BE2C (cell line): ENCODE results near the gene CBLB.

ENCODE experiments used
- DNase-seq: peaks from one replicate; pipeline ENCODE4 v3.0.0-alpha.2; 2020
- H3K27me3 ChIP-seq: fragments of 250-450 bp; sonication (Bioruptor Pico); 2 replicates; pipeline ENCODE4 v1.5.1; 2020; ENCODE audit warnings: mild to moderate bottlenecking
- H3K36me3 ChIP-seq: fragments of 250-450 bp; sonication (Bioruptor Pico); 2 replicates; pipeline ENCODE4 v1.5.1; 2020; ENCODE audit warnings: mild to moderate bottlenecking
- H3K4me1 ChIP-seq: fragments of 250-450 bp; sonication (Bioruptor Pico); 2 replicates; pipeline ENCODE4 v1.5.1; 2020
- H3K4me3 ChIP-seq: 2 replicates; pipeline ENCODE4 v1.5.1; 2011; ENCODE audit warnings: low read depth, low read length
- H3K9me3 ChIP-seq: fragments of 250-450 bp; sonication (Bioruptor Pico); 2 replicates; pipeline ENCODE4 v1.5.1; 2020
- TF ChIP-seq, protein P1 (sequence below): IDR thresholded peaks from 2 replicates; pipeline ENCODE4 v1.5.1; 2012; ENCODE audit warnings: mild to moderate bottlenecking, low read depth, low read length

CBLB gene

DNA sequence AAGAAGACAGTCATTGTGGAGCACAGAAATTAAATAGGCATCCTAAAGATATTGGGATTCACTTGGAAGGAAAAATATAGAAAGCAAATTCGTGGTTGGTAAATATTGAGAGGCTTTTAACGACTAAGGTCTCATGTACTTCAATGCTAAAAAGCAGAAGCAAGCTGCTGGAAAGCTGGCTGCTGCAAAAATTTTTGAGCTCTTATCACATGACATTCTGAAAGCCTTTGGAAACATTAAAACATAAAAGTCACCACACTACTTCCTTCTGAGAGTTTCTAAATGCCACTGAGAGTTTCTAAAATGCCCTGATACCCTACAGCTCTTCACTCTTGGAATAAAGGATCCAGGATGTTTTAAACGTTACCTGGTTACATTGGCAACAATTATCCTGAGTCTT lies 39.0 kb upstream of the CBLB start:
- H3K4me1 ChIP-seq, result no peaks in the 10 kb centered on the region; the same call in 1 of the 2 replicates
- H3K36me3 ChIP-seq, result no peaks in the 10 kb centered on the region
- no peaks in the 10 kb centered on the region for H3K27me3 ChIP-seq
- DNase-seq, result no peak
- TF ChIP-seq, protein P1, sequence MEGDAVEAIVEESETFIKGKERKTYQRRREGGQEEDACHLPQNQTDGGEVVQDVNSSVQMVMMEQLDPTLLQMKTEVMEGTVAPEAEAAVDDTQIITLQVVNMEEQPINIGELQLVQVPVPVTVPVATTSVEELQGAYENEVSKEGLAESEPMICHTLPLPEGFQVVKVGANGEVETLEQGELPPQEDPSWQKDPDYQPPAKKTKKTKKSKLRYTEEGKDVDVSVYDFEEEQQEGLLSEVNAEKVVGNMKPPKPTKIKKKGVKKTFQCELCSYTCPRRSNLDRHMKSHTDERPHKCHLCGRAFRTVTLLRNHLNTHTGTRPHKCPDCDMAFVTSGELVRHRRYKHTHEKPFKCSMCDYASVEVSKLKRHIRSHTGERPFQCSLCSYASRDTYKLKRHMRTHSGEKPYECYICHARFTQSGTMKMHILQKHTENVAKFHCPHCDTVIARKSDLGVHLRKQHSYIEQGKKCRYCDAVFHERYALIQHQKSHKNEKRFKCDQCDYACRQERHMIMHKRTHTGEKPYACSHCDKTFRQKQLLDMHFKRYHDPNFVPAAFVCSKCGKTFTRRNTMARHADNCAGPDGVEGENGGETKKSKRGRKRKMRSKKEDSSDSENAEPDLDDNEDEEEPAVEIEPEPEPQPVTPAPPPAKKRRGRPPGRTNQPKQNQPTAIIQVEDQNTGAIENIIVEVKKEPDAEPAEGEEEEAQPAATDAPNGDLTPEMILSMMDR, result no peak
- H3K9me3 ChIP-seq, result no peaks in the 10 kb centered on the region
- no peak overlapping the region for H3K4me3 ChIP-seq

DNA sequence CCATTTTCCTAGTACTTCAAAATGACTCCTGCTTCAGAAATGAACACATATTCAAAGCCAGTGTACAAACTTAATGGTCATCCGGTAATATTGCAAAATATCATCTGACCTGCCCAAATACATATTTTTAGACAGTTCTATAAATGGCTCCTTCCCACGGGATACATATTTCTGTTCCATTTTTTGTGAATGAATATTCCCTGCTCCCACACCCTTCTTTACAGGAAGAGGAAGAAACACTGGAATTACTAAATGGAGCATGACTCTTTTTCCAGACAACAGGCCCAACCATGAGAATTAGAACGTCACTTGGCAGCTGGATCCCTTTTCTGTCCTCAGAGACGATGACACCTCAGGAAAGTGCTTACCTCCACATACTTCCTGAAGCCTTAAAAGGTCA lies 38.0 kb upstream of the CBLB start:
- Histone ChIP-seq H3K27me3 (no peaks in the 10 kb centered on the region), H3K9me3 (no peaks in the 10 kb centered on the region), H3K36me3 (no peaks in the 10 kb centered on the region), H3K4me1 (no peaks in the 10 kb centered on the region; the same call in 1 of the 2 replicates), H3K4me3 (no peak overlapping the region)
- no peak for DNase-seq
- TF ChIP-seq, protein P1, result no peak

DNA sequence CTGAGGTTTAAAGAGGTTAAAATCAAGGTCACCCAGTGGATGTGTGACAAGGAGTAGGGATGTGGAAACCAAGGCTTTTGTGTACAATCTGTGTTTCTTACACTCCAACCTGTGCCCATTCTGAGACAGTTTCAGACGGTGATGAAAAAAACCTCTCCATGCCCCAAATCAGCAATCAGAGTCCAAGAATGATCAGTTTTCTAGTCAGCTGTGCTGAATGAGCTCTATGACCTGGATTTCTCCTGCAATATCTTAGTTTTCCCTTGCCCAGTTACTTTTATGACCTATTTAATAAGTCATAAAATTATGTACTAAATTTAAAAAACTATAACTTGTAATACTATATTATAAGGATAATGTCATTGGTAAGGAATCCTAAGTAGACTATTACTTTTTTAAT lies 37.5 kb upstream of the CBLB start:
- Histone ChIP-seq H3K4me3 (no peak overlapping the region), H3K36me3 (no peaks in the 10 kb centered on the region), H3K9me3 (no peaks in the 10 kb centered on the region), H3K4me1 (no peaks in the 10 kb centered on the region; the same call in 1 of the 2 replicates), H3K27me3 (no peaks in the 10 kb centered on the region)
- TF ChIP-seq, protein P1, result no peak
- no peak for DNase-seq

DNA sequence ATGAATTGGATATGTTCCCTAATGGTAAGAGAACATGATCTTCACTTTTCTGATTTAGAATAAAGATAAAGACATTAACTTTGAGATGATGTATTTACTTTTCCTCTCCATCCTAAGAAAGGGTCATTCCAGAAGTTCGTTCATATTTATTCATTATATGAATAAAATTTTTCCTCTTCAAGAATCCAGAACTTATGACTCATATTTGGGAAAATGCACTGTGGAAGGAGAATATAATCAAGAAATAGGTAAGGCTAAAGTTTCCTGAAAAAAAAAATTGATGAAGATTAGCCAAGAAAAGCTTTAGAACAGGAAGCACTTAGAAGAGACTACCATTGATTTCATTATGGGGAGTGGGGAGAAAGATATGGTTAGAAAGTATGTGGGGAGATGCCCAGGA lies 36.5 kb upstream of the CBLB start:
- H3K27me3 ChIP-seq, result no peaks in the 10 kb centered on the region
- no peak overlapping the region for H3K4me3 ChIP-seq
- H3K4me1 ChIP-seq, result no peaks in the 10 kb centered on the region; the same call in 1 of the 2 replicates
- no peaks in the 10 kb centered on the region for H3K9me3 ChIP-seq
- H3K36me3 ChIP-seq, result no peaks in the 10 kb centered on the region
- no peak for DNase-seq
- TF ChIP-seq, protein P1, result no peak

DNA sequence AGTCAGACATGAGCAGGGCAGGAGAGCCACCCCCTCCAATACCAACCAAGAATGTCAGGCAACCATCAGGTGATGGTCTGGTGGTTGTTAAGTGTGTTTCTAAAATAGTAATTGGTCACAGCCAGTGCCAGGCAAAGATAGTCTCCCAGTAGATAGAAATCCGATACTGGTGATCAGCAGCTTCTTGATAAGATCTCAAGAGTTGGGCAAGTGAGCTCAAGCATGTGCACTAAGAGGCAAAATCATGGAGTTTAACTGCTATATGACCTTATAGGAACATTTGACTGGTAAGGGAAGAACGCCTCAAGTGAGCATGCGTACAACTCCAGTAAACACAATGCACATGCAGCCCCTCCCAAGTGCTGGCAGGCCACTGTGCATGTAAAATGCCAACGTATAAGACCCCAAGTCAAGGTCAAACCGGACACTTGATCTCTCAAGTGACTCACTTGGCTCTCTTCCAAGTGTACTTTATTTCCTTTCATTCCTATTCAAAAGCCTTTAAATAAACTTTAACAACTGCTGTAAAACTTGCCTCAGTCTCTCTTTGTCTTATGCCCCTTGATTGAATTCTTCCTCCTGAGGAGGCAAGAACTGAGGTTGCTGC lies 36.0 kb upstream of the CBLB start:
- no peaks in the 10 kb centered on the region for H3K27me3 ChIP-seq
- no peaks in the 10 kb centered on the region for H3K9me3 ChIP-seq
- DNase-seq, result no peak
- no peak overlapping the region for H3K4me3 ChIP-seq
- H3K36me3 ChIP-seq, result no peaks in the 10 kb centered on the region
- H3K4me1 ChIP-seq, result no peaks in the 10 kb centered on the region; the same call in 1 of the 2 replicates
- TF ChIP-seq, protein P1, result no peak

DNA sequence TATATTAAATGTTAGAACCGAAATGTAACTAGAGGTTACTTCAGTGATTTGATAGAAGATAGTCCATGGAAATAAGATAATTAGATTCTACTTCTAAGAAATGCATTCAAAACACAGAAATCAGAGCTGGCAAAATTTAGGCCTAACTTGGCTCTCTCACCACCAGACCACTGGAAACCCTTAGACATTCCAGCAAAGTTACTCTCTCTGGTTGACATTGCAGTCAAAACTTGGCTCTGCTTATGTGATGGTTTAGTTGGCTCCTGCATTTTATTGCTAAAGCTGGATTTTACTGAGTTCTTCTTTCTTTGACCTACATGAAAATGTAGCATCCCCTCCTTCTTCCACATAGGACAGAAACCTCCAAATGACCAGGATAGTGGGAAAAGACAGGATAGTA lies 35.4 kb upstream of the CBLB start:
- Histone ChIP-seq H3K4me3 (no peak overlapping the region), H3K27me3 (no peaks in the 10 kb centered on the region), H3K36me3 (no peaks in the 10 kb centered on the region), H3K9me3 (no peaks in the 10 kb centered on the region), H3K4me1 (no peaks in the 10 kb centered on the region; the same call in 1 of the 2 replicates)
- TF ChIP-seq, protein P1, result no peak
- no peak for DNase-seq
